ENCODE measurements around the gene ACKR3.

Gene ACKR3

DNA sequence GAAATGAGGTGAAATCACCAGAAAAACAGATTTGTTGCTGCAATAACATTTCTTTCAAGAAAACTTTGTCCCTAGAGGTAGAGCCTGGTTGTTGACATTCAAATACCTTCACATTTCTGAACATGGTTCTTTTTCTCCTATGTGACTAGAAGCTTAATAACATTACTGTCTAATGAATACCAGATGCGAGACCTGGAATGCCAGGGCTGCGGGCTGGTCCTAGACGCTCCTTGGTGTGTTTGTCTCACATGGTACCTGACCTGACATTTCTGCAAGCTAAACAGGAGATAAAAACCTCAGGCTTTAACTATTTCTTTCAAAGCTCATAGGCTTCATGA is 38.5 kb downstream of the ACKR3 start:
- DNase-seq (ENCODE audit: low read depth, low spot score), result no peak

DNA sequence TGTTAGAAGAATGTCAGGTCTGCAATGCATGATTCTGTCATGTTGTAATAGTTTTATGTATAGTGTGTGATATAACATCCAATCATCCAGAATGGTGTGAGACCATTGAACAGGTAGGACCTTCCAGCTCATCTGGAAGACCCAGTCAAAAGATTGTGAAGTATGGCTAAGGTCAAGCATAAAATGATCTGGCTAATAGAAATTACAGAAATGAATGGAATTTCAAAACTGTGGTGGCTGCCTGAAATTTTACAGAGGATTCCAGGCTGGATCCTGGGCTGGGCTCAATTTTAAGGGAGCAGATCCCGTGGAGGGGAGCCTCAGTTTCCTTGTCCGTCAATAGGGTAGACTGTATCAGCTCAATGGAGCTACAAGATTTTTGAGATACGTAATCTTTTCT is 39.1 kb downstream of the ACKR3 start:
- DNase-seq (ENCODE audit: low read depth, low spot score), result no peak

DNA sequence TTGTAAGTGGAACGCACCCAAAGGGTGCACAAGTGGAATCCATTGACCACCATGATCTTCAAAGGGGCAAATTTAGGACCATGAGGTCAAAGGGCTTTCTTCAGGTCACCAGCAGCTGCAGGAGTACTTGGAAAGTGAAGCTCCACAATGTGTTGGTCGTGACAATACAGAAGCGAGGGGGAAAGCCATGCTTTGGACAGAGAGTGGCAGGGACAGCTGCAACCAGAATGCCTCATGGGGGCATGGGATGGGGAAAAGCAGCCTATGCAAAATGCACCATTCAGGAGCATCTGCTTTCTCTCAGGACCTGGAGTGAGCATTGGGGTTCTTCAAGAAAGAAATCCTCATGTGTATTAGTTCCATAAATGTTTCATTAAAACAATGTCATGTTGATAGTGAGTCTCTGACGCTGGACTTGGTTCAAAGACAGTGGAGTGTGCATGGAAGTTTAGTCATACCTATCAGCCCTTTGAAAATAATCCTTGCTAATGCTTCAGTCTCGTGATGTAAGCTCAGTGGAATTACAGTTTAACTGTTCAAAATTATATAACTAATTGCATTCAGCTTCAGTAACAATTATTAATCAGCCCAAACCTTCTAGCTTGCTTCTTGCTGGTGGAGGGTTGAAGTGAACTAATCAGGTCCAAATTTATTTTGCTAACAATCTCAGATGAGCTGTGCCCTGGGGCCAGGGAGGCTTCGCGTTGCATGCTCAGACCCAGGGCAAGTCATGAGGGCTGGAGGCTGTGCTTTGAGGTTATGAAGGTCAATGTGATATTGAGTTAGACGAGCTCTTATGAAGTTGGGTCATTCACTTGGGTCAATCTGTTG is 41.6 kb downstream of the ACKR3 start:
- DNase-seq (ENCODE audit: low read depth, low spot score), result no peak

DNA sequence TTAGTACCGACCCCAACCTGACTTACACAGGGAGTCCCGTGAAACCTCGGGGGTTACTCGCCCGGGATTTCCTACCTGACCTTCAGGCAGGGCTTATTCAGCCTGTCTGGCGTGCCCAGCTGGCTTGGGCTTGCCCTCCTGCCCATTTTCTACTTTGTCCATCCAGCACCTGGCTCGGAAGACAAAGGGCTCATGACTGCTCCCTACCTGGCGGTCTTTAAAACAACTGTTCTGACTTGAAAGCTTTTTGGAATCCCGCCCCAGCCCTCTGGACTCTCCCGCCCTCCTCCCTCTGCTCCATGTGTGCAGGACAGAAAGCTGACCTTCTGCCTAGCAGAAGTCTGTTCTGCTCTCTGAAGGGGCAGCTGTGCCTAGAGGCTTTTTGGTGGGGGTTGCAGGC is 43.1 kb downstream of the ACKR3 start:
- DNase-seq (ENCODE audit: low read depth, low spot score), result no peak

DNA sequence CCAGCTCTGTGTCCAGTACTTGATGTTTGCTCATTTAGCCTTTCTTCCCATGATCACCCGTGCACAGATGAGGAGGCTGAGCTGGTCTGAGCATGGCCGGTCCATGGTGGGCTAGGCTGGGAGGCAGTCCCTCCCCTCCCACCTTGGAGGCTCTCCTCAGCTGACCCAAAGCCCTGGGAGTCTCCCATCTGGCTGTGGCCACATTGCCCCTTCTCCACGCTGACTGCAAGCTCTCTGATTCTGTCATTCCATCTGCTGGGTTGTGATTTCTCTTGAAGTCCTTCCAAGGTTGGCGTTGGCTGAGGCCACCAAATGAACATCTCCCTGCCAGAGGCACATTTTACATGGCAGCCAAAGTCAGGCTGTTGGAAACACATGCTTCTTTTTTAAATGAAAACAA is 44.0 kb downstream of the ACKR3 start:
- no peak for DNase-seq (ENCODE audit: low read depth, low spot score)

DNA sequence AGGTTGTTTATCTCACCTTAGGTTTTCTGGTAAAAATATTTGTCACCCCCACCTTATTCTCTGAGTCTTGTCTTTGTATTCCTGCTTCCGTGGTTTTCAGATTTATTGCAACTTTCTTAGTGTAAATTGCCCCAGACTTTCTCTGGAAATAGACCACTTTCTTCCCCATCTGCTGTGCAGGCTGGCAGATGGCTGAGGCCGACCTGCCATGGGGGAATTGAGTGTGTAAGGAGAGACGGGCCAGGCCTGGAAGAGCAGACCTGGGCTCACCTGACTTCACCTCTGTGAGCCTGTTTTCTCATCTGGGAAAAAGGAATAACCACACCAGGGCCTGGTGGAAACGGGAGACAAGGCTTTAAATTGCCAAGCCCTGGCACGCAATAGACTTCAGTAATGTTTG is 44.9 kb downstream of the ACKR3 start:
- DNase-seq (ENCODE audit: low read depth, low spot score), result no peak

DNA sequence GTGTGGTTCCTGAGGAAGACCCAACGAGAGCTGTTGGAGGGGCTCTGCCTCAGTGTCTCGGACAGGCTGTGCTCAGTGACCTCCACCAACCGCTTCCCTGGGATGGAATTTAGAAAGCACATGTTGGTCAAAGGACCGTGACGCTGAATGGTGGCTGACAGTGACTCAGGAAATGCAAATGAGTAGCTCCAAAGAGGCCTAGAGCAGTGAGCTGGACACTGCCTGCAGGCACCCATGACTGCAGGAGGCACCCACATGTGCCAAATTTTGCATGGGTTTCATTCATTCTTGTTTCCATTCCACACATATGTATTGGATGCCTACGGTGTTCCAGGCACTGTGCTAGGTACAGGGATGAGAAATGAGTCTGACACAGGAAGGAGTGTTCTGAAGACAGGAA is 46.4 kb downstream of the ACKR3 start:
- no peak for DNase-seq (ENCODE audit: low read depth, low spot score)

DNA sequence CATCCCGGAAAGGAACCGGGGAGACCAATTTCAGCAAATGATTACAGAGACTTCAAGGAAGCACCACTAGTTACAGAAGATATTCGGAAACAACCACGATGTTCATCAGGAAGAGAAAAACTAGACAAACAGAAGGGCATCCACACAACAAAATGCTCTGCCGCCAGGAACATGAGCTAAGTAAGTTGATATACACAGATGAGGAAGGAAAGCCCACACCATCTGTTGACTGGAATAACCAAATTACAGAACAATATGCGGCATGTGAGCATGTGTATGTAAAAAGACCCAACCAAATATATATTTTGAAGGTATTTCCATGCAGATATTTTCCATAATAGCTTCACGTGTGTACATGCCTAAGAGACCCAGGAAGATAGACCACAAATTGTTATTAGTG is 47.0 kb downstream of the ACKR3 start:
- DNase-seq (ENCODE audit: low read depth, low spot score), result no peak

DNA sequence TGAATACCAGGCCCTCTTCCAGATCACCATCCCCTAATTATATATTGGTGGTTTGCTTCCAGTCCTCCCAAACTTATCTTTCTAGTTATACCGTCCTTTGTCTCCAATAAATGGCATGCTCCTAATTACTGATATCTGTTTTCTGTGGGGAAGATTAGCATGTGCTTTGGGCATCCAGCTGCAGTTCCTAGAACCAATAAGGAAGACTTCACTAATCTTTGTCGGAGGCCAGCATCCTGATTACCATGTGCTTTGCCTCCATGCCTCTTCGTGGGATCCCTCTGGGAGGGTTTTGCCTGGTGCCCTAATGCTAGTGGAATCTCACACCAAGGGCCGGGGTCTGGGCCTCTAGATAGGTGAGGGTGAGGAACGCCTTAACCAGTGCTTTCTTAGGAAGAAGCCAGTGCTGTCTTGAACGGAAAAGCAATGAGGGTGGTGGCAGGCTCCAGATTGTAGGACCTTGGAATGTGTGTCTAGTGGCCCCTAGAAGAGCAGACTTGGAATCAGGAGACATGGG is 47.7 kb downstream of the ACKR3 start:
- DNase-seq (ENCODE audit: low read depth, low spot score), result no peak

DNA sequence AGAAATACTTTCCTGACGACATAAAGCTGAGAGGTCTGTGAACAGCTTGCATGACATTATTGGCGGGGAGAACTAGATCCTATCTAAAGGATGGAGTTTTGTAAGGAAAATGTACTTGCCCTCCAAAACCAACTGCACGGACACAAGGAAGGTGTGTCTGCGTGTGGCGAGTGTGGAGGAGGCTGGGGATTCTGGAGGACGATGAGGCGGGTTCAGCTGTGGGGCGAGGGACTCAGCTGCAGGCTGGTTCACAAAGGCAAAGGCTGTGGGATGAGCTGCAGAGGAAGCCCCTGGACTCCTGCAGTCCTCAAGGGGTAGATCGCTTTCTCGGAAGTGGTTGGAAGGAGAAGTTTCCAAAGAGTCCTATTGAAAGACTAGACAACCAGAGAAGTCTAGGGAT is 48.2 kb downstream of the ACKR3 start:
- no peak for DNase-seq (ENCODE audit: low read depth, low spot score)

DNA sequence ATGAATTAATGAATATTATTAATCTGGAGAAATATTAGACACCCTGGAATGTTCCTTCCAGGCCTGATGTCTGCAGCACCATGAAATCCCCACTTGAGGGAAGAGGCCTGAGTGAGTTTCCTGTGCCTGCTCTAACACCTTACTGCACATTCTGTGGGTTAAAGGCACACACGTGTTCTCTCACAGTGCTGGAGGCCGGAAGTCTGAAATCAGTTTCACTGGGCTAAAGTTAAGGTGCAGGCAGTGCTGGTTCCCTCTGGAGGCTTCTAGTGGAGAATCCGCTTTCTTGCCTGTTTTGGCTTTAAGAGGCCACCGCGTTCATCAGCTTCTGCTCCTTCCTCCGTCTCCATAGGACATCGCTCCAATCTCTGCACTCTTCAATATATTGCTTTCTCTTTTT is 48.7 kb downstream of the ACKR3 start:
- no peak for DNase-seq (ENCODE audit: low read depth, low spot score)

DNA sequence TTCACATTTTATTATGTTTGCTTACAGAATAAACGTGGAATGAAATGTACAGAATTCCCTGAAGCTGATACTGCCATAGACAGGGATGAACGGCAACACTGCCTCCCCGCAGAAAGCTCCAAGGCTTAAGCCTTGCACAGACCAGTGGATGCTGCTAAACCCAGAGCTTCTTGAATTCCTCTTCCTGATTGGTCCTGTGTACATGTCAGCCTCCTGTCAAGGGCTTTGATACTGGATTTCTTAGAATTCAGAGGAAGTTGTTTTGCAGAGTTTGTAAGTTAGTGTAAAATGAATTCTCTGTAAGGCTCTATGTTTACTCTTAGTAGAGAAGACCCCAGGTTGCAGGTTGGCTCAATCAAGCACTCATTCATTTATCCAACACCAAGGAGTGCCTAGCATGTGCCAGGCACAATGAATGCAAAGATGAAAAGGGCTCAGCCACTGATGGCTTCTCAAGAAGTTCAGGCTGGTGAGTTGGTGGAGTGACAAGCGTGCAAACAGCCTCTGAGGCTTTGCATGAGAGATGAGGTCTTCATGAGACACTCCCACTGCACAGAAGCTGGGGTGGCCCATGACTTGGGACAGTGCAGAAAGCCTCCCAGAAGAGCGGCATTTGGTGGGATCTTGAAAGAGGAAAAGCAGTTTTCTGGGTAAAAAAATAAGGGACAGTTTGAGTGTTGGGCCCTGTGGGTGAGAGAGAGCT is 50.4 kb downstream of the ACKR3 start:
- DNase-seq (ENCODE audit: low read depth, low spot score), result no peak

DNA sequence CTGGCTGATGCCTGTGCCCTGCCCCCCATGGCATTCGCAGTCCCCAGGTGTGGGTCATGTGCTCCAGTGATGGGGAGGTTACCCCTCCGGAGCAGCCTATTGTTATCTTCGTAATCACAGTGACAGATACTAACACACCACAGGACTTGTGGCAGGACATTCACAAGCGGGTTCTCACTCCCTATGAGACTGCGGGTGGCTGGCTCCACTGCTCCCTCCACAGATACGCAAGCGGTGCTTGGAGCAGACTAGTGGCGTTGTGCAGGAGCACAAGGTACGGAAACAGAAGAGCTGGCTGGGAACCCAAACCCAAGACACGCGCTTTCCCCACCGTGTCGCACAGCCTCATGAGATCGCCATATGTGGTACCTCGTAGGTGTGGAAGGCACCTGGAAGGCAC is 52.2 kb downstream of the ACKR3 start:
- no peak for DNase-seq (ENCODE audit: low read depth, low spot score)

DNA sequence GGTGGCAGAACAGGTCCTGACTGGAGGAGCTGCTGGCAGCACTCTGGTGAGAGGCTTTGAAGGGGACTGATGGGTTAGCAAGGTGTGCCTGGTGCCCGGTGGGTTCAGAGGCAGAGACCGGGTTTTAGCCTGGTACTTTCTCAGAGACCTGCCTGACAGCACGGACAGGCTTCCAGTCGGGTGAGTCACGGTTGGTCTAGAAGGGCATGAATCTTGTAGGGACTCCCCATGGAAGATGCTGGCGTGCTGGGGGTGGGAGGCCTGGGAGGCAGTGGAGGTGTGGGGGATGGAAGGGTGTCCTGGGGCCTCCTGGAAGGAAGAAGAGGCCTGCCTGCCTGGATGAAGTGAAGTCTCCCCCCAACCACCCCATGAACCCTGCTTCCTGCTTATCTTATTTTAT is 52.6 kb downstream of the ACKR3 start:
- no peak for DNase-seq (ENCODE audit: low read depth, low spot score)

DNA sequence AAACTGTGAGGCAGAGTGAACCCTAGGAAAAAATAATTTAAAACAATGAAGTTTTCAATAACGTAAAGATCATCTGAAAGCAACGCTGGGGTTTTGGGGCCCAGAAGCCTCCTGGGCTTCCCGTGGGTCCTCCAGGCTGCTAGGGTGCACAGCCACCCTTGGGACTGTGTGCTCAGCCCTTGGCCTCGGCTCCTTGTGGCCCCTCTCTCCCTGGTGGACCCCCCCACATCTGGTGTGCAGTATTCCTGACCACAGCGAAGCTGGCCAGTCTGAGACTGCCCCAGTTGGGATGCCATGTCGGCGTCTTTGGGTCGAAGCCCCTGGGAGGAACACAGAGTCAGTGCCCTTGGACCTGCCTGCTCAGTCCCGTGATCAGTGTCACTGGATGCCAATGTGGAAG is 53.0 kb downstream of the ACKR3 start:
- DNase-seq (ENCODE audit: low read depth, low spot score), result no peak

DNA sequence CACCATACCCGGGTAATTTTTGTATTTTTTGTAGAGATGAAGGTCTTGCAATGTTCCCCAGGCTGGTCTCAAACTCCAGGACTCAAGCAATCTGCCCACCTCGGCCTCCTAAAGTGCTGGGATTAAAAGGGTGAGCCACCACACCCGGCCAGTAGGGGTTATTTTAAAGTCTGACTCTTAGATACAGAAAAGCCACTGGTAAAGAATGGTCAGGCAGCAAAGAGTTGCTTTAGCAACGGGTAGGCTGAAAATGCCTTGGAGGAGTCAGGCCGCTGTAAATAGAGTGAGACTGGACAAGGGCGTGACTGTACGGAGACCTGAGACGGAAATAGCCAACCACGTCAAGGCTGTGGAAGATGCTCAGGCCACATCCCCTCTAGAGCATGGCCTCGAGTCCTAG is 54.2 kb downstream of the ACKR3 start:
- DNase-seq (ENCODE audit: low read depth, low spot score), result no peak

DNA sequence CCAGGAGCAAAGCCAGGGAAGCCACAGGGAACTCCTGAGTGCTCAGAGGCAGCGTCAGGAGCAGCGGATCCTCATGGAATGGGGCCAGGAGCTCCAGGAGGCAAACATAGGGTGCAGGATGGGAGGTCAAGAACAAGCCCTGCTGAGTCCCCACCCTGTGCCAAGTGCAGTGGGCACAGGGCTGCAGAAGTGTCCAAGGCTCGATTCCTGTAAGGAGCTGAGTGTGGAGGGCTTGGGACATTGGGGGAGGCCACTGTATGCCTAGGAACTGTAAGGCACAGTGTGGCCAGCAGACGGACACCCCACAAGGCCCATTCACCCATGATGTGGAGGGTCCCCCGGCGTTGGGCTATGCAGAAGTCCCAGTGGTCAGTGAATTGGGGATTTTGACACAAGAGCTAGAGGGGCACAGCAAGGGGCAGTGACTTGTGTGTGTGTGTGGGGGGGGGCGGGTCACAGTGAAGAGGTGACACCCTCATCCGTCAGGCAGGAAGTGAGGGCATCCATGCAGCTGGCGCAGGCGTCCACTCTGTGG is 55.6 kb downstream of the ACKR3 start:
- DNase-seq (ENCODE audit: low read depth, low spot score), result no peak

DNA sequence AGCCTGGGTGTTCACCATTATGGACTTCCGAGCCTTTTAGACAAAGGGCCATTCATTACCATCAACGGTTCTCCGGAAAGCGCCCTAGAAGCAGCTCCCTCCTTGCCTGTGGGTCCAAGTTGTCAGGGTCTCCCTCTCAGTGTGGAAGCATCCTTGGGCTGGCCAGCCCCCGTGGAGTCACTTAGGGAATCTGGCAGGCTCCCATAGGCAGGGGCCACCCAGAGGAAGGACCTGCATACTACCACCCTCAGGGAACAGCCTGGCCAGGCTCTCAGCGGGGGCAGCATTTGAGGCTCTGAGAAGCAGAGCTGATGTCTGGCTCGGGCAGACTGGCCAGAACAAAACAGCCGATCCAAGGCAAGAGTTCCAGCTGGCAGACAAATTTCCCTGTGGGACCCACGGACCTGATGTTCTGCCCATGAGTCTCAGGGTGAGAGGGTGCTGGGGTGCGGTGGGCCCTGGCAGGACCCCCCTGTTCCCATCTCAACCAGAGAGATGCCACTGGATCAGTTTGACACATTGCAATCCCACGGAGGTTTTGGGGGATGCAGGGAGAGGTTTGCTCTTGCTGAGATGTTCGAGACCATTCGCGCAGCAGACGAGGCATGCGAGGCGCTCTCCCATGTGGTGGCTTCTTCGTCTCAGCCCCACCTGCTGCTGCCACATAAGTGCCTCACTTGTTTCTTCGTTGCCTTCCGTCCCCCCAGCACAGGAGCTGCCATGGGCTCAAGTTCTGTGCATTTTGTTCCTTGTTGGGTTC is 56.9 kb downstream of the ACKR3 start:
- no peak for DNase-seq (ENCODE audit: low read depth, low spot score)

DNA sequence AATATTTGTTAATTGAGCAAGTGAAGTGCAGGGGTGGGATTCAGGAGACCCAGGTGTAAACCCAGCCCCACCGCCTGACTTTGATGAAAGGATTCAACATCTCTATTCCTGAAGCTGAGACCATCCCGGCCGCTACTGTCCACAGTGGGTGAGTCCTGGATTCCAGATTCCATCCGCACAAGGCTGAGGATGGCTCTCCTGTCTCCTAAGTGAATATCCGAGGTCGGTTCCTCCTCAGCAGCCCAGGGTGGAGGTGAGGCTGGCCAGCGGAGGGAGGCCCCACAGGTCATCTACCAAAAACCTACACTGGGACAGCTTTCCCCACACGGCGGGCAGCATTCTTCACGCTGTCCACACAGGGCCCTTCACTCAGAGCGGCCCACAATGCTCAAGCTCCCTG is 57.6 kb downstream of the ACKR3 start:
- no peak for DNase-seq (ENCODE audit: low read depth, low spot score)

DNA sequence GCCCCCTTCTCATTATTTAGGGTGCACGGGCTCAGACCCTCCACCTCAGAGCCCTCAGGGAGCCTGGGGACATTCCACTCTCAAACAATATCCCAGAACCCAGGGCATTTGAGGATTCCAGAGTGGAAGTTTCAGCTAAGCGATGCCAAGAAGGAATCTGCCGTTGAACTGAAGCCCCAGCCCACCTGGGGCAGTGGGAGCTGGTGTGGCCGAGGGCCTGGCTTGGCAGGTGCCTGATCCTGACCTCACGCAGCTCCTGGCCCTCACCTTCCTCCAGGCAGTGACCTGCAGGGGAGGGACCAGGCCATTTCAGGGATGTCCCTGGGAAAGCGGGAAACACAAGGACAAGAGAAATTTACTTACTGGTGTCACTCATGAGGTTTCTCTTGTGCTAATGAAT is 58.2 kb downstream of the ACKR3 start:
- DNase-seq (ENCODE audit: low read depth, low spot score), result no peak

DNA sequence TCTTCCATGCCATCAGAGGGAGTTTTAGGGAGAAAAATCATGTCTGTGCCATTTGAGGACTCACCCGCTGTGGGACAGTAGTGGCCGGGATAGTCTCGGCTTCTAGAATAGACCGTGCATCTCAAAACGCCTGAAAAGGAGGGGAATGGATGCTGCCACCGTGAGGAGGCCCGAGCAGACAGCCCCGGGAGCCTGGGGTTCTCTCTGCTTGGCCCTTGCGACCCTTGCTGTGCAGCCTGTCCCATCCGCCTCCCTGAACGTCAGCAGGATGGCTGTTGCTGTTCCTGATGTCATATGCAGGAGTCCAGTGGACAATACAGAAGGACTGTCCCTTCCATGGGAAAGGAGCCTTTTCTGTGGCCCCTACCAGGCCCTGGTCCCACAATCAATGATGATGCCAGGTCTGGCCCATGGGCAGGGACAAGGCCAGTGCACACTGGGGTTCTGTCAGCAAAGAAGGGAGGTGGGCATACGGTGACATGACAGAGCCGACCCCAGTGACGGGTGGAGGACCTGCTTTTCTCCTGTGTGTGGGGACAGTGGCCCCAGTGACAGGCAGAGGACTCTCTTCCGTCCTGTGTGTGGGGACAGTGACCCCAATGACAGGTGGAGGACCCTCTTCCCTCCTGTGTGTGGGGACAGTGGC is 58.8 kb downstream of the ACKR3 start:
- DNase-seq (ENCODE audit: low read depth, low spot score), result no peak

All from iPS DF 19.7 (cell line).